GM21515 (cell line): ENCODE results near the gene ADGRG2.

Experiments used
- ATAC-seq: cut with Tn5 transposase; IDR thresholded peaks from one replicate; pipeline ENCODE4 v1.9.1; 2021; ENCODE audit not compliant: unreplicated experiment

Gene ADGRG2

GRCh38 chrX:19121898-19122640 is at the start of gene ADGRG2:
Gene ADGRG2, minus strand, starts transcription at chrX:19122468. Its CDS starts 53,634 bp downstream, at chrX:19068834.
- ATAC-seq: no peak

DNA sequence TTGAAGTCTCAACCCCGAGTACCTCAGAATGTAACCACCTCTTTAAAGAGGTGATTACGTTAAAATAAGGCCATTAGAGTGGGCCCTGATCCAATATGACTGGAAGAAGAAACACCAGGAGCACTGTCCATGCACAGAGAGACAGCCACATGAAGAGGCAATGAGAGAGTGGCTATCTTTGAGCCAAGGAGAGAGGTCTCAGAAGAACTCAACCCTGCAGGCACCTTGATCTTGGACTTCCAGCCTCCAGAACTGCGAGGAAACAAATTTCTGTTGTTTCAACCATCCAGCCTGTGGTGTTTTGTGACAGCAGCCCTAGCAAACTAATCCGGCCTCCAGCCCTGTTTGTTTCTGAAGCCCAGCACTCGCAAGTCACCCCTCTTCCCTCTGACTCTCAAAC is 46.3 kb upstream of the ADGRG2 start:
- ATAC-seq: no peak

DNA sequence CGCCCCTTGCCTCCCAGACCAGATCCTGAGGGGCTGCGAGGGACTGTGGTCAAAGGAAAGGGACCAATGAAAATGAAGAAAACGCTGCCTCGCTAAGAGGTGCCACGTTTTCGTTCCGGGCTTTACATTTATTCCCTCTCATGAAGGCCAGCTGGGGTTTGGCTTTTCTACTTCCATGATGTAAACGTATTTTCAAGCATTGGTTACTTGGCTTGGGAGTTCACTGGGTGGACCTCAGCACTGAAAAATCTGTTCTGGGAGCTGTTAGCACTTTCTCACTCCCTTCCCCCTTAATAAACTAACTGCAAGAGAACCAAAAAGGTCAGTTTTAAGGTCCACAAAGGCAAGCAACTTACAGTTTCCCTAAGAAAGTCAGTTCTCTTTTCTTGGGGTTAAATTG is 40.6 kb upstream of the ADGRG2 start:
- ATAC-seq: no peak

GRCh38 chrX:19156186-19156585 is 33.9 kb upstream of the ADGRG2 start:
- ATAC-seq: no peak

DNA sequence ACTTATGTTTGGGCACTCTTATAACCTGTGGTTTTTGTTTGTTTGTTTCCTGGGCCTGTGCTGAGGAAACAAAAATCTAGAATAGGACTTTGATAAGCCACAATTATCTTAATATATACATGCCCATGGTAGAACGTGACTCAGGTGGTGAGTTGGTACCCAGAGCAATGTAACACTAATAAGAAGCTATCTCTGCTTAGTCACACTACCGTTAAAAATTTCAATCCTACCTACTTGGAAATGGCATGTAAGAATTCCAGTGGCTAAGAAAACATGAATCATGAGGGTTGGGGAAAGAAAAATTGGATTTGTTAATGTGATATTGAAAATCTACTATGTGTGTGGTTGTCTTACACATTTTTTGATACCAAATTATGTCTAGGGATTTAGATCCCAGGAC is 30.5 kb upstream of the ADGRG2 start:
- ATAC-seq: no peak

DNA sequence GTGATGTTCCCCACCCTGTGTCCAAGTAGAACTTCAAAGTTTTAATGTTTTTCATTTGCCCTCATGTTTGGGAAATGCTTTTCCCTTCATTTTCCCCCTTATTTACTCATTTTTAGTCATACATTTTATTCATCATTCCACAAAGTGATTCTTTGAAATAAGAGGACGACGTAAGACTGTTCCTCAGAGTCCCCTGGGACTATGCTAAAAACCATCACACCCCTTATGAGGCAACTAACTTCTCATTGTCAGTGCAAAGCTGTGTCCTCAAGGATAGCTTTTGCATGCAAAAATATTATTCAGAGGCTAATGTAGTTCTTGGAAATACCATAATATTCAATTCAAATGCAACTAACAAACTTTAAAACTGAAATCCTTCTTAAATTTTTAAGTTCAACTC is 14.8 kb upstream of the ADGRG2 start:
- no peak for ATAC-seq

- ATAC-seq: no peak
Measured at GRCh38 chrX:19133784-19134183, 11.5 kb upstream of the ADGRG2 start.

- ATAC-seq: no peak
Measured at GRCh38 chrX:19133231-19133630, 11.0 kb upstream of the ADGRG2 start.

GRCh38 chrX:19130628-19131027 is 8.4 kb upstream of the ADGRG2 start:
- ATAC-seq: no peak

DNA sequence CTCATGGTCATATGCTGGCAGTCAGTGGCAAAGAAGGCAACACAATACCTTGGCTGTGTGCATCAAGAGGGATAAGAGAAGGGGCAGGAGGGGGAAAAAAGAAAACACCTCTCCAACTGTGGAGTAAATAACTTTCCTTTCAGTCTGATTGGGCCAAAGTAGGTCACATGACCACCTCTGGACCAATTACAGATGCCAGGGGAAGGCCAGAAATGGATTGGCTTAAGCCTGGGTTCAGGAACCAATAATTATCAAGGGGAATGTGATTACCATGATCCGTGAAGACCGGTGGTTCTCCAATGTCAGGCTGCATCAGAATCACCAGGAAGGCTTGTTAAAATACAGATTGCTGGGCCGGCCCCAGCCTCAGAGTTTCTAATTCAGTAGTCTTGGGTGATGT is 7.4 kb upstream of the ADGRG2 start:
- no peak for ATAC-seq

DNA sequence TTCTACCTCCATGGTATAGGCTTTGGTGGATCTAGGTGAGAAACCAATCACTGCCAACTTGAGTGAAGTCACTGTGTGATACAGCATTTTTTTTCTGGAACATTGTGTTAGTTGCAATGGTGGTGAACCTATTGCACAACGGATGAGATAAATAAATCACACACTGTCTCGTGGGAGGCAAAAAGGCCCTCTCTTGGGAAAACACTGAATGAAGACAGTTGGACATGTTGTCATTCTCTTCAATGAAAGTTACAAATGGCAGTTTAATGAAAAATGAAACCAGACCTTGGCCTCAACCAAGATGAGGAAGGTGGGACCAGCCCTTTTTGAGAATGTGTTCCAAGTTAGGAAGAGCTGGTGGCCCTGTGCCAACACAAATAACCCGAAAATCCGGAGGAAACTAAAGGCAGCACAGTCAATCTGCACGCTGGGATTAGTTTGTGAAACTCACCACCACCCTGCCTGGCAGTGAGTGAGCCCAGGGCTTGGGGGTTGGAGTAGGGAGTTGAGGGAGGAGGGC is 5.4 kb upstream of the ADGRG2 start:
- no peak for ATAC-seq

GRCh38 chrX:19122641-19123009 is 357 bp upstream of the ADGRG2 start:
- no peak for ATAC-seq

DNA sequence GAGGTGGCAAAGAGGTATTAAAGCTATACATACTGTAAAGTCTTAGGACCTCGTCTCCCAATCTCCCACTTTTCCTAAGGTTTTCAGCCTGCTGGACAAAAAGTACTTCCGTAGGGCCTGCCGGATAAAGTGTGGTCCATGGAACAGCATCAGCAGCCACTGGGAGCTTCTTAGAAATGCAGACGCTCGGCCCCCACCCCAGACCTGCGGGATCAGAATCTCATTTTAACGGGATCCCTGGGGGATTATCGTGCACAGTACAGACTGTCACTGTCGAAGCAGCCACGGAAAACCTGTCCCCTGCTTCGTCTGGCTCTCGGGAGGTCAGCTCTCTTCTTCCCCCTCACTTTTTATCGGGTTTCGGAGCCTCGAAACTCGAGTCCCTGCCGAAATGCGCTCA is 802 bp downstream of the ADGRG2 start:
- no peak for ATAC-seq

GRCh38 chrX:19110642-19111041 is 11.6 kb downstream of the ADGRG2 start:
- no peak for ATAC-seq

DNA sequence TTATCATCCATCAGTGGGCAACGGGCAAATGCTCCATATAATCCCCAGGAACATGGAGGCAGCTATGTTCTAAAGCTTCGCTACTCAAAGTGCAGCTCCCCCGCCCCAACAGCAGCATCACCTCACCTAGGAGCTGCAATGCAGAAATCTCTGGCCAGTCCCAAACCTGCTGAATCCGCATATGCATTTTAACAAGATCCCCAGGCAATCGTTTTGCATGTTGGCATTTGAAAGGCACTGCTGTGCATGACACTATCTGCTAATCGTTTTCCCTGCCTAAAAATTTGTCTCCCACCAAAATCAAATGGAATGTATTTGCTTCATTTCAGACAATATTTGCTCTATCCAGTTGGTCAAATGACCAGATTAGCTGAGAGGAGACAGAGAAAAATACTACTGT is 15.2 kb downstream of the ADGRG2 start:
- ATAC-seq: no peak

DNA sequence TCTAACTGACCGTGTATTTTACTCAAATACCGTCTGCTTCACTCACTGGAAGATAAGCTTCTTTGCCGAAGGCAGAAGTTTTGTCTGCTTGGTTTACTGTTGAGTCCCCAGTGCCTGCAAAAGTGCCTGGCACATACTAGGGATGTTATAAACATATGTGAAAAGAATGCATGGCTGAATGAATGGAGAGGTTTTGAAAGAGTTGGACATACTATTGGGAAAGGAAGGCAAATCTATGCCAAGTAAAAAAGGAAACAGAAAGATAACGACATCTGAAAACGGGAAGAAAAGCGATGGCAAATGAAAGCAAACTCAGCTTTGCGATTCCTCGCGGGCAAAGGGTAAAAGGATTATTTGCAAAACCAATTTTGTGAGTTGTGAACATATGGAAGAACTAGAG is 21.7 kb downstream of the ADGRG2 start:
- ATAC-seq: no peak

GRCh38 chrX:19097553-19098283 is 24.6 kb downstream of the ADGRG2 start:
- no peak for ATAC-seq

- ATAC-seq: no peak
Measured at GRCh38 chrX:19096586-19096985, 25.7 kb downstream of the ADGRG2 start.

DNA sequence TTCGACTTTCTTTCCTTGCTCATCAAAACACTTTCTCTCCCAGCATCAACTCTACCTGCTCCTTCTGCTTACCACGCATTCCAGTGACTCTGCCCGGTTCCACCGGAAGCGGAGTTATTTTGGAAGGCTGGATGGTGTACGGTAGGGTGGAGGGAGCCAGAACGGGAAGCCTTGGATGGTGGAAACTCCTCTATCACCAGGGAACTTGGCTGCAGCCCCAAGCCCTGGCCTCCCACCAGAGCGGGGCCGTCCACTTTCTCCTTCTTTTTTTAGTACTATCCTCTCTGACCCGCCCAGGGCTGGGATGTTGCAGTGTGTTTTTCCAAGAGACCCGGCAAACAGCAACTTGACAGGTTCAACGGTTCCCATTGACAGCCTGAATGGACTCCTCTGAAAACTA is 27.6 kb downstream of the ADGRG2 start:
- ATAC-seq: no peak

DNA sequence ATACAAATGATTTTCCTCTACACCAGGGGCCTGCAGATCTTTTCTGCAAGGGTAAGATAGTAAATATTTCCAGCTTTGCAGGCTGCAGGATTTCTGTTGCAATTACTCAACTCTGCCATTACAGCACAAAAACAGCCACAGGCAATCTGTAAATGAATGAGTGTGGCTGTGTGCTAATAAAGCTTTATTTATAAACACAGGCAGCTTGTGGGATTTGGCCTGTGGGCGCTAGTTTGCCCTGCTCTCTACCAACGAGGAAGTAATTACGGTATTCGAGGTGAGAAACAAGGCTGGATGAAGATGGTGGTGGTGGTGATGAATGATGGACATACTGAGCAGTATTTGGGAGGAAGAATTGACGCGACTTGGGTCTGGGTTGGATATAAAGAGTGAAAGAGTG is 30.7 kb downstream of the ADGRG2 start:
- no peak for ATAC-seq

- ATAC-seq: no peak
Measured at GRCh38 chrX:19089555-19090040, 32.7 kb downstream of the ADGRG2 start.

- ATAC-seq: no peak
Measured at GRCh38 chrX:19086102-19086772, 36.0 kb downstream of the ADGRG2 start.
